Upper lobe of right lung (tissue), 1 donor: ENCODE data around the gene RPS4Y1. TPM values are rescaled to one million over a fixed set of nuclear protein-coding genes. Genes with fewer than 3 reads are reported as not detected.

Experiments
- ATAC-seq: fragments of 200-7000 bp; cut with Tn5 transposase; one replicate; pipeline ENCODE4 v1.9.1; 2020; ENCODE audit warnings: mild to moderate bottlenecking, moderate library complexity
- DNase-seq: peaks from one replicate; pipeline ENCODE4 v3.0.0-alpha.2; 2020
- H3K27ac ChIP-seq: fragments of 200-600 bp; one replicate; pipeline ENCODE4 v1.8.0; 2022
- H3K27me3 ChIP-seq: fragments of 200-600 bp; one replicate; pipeline ENCODE4 v1.8.0; 2022; ENCODE audit warnings: mild to moderate bottlenecking
- H3K36me3 ChIP-seq: fragments of 200-600 bp; one replicate; pipeline ENCODE4 v1.8.0; 2022
- H3K4me1 ChIP-seq: fragments of 200-600 bp; one replicate; pipeline ENCODE4 v1.8.0; 2022
- H3K4me3 ChIP-seq: fragments of 200-600 bp; one replicate; pipeline ENCODE4 v1.8.0; 2022; ENCODE audit warnings: mild to moderate bottlenecking
- H3K9me3 ChIP-seq: fragments of 200-600 bp; one replicate; pipeline ENCODE4 v1.8.0; 2022
- CTCF ChIP-seq: fragments of 200-600 bp; IDR thresholded peaks from one replicate; pipeline ENCODE4 v1.8.0; 2022; ENCODE audit warnings: antibody characterized with exemption
- intact Hi-C: fragments of 100-400 bp; cut with DNase I; formaldehyde crosslinking; loops from one replicate; pipeline ENCODE4 v1.11.0; 2022
- total RNA-seq: library from RNA; stranded (reverse); fragmentation: NEBNext Ultra II Directional; extraction: Animal tissue kit (Norgen Biotek cat#: 25700); gene quantifications from one replicate; pipeline ENCODE4 v1.2.1, GENCODE V29; 2021
- donor health status: DM: no; HTN: yes; CAD: no; lungs with severe emphysema.

The RPS4Y1 gene
- total RNA-seq, 1 donor from 2014 or later: 262 TPM

DNA sequence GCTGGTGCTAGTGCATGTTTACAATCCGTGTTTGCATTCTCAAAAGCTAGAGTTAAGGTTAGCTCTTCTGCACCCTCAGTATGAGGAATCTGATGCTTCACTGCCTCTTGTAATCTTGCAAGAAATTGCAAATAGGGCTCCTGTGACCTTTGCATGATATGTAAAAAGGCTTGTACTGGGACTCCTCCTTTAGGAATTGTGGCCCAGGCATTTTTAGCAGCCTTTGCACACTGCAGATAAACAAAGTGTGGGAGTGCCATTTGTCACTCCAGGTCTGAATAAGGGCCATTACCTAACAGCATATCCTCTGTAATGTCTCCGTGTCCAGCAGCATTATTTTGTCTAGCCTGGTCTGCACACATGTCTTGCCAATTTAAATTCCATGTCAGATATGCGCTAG lies 44.5 kb downstream of the RPS4Y1 start:
- Histone ChIP-seq H3K9me3 (no peaks in the 10 kb centered on the region), H3K4me3 (no peak overlapping the region), H3K4me1 (no peaks in the 10 kb centered on the region), H3K27ac (no peak overlapping the region), H3K27me3 (no peaks in the 10 kb centered on the region), H3K36me3 (no peaks in the 10 kb centered on the region)
- ATAC-seq (no peak), DNase-seq (no peak)
- TF ChIP-seq CTCF: no peak
- intact Hi-C loops: no loop called here

- Histone ChIP-seq H3K4me3 (no peak overlapping the region), H3K4me1 (no peaks in the 10 kb centered on the region), H3K27ac (no peak overlapping the region), H3K9me3 (no peaks in the 10 kb centered on the region), H3K27me3 (no peaks in the 10 kb centered on the region), H3K36me3 (no peaks in the 10 kb centered on the region)
- DNase-seq (no peak), ATAC-seq (no peak)
- no peak for TF ChIP-seq CTCF
- intact Hi-C loops: no loop called here
Observed at GRCh38 chrY:2887386-2887785, 46.0 kb downstream of the RPS4Y1 start.

- ATAC-seq (no peak), DNase-seq (no peak)
- Histone ChIP-seq H3K36me3 (no peaks in the 10 kb centered on the region), H3K4me3 (no peak overlapping the region), H3K9me3 (no peaks in the 10 kb centered on the region), H3K4me1 (no peaks in the 10 kb centered on the region), H3K27ac (no peak overlapping the region), H3K27me3 (no peaks in the 10 kb centered on the region)
- intact Hi-C loops: no loop called here
- no peak for TF ChIP-seq CTCF
Observed at GRCh38 chrY:2887955-2888354, 46.6 kb downstream of the RPS4Y1 start.

GRCh38 chrY:2893471-2893870 lies 52.1 kb downstream of the RPS4Y1 start:
- Histone ChIP-seq H3K9me3 (no peaks in the 10 kb centered on the region), H3K27me3 (no peaks in the 10 kb centered on the region), H3K4me1 (no peaks in the 10 kb centered on the region), H3K4me3 (no peak overlapping the region), H3K36me3 (no peaks in the 10 kb centered on the region), H3K27ac (no peak overlapping the region)
- ATAC-seq (no peak), DNase-seq (no peak)
- intact Hi-C loops: no loop called here
- TF ChIP-seq CTCF: no peak

DNA sequence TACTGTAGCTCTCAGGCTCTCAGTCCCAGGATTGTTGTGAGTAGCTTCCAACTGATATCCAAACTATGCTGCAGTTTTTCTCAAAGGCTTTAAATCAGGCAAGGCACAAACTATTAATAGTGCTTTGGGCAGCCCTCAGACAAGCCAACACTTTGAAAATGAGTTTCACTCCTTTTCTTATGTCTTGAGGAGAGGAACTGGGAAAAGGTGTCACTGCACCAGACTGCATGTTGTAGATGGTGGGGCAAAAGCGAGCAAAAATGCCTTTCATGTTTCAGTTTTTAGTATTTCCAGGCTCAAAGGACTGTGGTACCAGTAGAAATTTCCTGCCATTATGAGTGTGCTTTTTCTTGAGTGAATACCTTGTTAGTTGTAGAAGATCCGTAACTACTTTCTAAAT lies 54.6 kb downstream of the RPS4Y1 start:
- no peak for TF ChIP-seq CTCF
- H3K4me3 ChIP-seq: no peak overlapping the region

DNA sequence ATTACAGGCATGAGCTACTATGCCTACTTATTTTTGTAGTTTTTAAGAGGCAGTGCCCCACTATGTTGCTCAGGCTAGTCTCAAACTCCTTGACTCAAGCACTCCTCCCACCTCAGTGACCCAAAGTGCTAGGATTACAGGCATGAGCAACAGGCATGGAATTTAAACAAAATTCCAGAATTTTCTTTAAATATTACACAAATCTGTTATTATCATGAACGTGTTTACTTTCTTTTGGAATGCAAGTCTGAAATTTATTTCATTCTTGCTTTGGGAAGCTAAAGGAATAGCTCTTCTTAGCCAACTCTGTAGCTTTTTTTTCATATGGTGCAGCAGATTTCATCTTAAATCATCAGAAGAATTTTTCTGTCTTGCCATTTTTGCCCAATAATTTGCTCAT lies 66.0 kb downstream of the RPS4Y1 start:
- no peaks in the 10 kb centered on the region for H3K4me1 ChIP-seq
- DNase-seq (no peak), ATAC-seq (no peak)
- H3K27me3 ChIP-seq: no peaks in the 10 kb centered on the region
- intact Hi-C loops: no loop called here
- no peaks in the 10 kb centered on the region for H3K9me3 ChIP-seq
- TF ChIP-seq CTCF: no peak
- no peak overlapping the region for H3K27ac ChIP-seq
- no peaks in the 10 kb centered on the region for H3K36me3 ChIP-seq
- H3K4me3 ChIP-seq: no peak overlapping the region

More for the DNA sequence above, 54.6 kb downstream of the RPS4Y1 start:
- Histone ChIP-seq H3K27ac (no peak overlapping the region), H3K9me3 (no peaks in the 10 kb centered on the region), H3K27me3 (no peaks in the 10 kb centered on the region), H3K36me3 (no peaks in the 10 kb centered on the region), H3K4me1 (no peaks in the 10 kb centered on the region)
- no peak for DNase-seq
- ATAC-seq: no peak
- intact Hi-C loops: no loop called here
